ENCODE data around the gene FAM72D. TPM values are rescaled to one million over a fixed set of nuclear protein-coding genes. Genes with fewer than 3 reads are reported as not detected.
"Not testable (repeated sequence)": the region's sequence is repeated elsewhere in the genome, so short reads cannot be mapped to it uniquely, and the experiment has no call there.

Gene FAM72D
- total and polyA plus RNA-seq, 9 donors: 0.23 to 0.46 (median 0.25) TPM; not detected in 4

- H3K9me3 ChIP-seq; intact Hi-C loops (cut with DNase I); H3K27me3 ChIP-seq; H3K4me3 ChIP-seq; H3K36me3 ChIP-seq; DNase-seq; H3K27ac ChIP-seq; H3K4me1 ChIP-seq (ENCODE audit: insufficient read depth): not testable (repeated sequence)
- WGBS, 3 donors: 0 to 8% (median 0%) methylated on average over 1 to 7 of the region's 26 CpGs
These were observed 65.4 kb downstream of the FAM72D start for GRCh38 chr1:145161046-145161752.

Other genes starting within 250 kb of the FAM72D start
- gene SRGAP2B, start 646 bp upstream of the FAM72D start, total RNA-seq: 10 to 100 TPM; 20.3 to 45.2 (median 26.2) TPM
- gene SRGAP2B, start 646 bp upstream of the FAM72D start, polyA plus RNA-seq: 10 to 100 TPM; 13.9 to 16.4 TPM
- not detected for gene PPIAL4D, start 146.2 kb downstream of the FAM72D start, total RNA-seq
- not detected for gene PPIAL4D, start 146.2 kb downstream of the FAM72D start, polyA plus RNA-seq